ENCODE data around the gene PPME1.

PPME1 gene

DNA sequence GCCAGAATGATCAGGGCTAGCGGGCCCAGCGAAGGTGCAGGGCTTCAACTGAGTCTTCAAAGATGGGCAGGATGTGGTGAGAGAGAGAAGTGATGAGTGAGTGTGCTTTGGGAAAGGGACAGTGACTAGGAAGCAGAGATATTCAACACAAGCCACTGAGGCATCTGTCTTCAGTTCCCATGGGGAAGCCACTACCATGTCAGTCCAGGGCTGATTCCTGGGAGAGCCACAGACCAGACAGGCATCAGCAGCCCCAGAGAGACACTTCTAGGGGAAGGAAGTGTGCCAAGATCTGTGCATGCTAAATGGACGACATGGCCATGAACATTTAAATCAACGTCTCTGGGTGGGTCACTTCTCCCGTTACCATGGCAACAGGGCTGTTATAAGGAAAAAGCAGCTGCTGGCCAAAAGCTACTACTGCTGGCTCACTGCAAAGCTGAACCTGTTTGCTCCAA lies 111.9 kb downstream of the PPME1 start:
- DNase-seq (ENCODE audit: low spot score): no peak

DNA sequence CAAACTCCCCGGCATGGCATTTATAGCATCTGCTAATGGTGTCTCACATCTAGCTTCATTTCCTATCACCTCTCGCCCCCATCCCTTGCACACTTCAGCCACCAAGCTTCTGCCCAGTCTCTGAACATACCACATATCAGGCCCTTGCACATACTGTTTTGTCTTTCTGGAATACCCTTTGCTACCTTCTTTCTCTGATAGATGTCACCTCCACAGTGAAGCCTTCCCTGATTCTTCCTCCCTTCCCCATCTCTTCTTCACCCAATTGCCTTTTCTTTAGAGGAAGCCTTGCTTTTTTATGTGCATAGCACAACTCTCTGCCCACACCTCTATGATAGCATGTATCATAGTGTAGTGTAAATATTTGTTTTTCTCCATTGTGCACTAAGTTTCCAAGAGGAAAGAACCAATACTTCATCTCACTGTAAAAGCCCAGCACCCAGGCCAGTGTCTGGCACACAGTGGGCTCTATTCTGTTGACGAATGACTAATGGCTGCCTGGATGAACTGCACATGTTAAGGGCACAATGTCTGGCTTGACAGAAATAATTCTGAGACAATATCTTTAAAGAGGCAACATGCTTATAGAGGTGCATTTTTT lies 112.6 kb downstream of the PPME1 start:
- DNase-seq (ENCODE audit: low spot score): no peak

DNA sequence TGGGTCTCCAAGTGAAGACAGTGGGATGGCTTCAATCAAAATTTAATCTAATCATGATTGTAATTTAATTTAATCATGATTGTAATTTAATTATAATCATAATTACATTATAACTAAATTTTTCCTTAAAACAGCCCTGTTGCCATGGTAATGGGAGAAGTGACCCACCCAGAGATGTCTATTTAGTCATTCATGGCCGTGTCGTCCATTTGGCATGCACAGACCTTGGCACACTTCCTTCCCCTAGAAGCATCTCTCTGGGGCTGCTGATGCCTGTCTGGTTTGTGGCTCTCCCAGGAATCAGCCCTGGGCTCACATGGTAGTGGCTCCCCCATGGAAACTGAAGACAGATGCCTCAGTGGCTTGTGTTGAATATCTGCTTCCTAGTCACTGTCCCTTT lies 113.4 kb downstream of the PPME1 start:
- DNase-seq (ENCODE audit: low spot score): no peak

DNA sequence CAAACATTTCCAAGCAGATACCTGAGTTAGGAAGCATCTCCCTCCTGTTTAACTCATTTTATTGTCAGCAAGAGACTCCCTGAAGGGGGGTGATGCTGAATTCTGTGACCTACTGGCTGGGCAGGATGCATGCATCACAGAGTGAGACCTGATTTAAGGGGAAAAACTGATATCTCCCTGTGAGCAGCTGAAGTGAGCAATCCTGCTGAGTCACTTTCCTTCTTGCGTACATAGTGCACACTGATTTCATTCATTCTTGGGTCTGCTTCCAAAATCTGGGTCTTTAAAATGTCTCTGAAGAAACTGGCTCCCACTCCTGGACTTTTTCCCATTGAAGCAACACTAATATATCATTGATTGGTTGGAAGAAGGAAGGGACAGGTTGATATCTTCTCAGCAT lies 117.1 kb downstream of the PPME1 start:
- no peak for DNase-seq (ENCODE audit: low spot score)

DNA sequence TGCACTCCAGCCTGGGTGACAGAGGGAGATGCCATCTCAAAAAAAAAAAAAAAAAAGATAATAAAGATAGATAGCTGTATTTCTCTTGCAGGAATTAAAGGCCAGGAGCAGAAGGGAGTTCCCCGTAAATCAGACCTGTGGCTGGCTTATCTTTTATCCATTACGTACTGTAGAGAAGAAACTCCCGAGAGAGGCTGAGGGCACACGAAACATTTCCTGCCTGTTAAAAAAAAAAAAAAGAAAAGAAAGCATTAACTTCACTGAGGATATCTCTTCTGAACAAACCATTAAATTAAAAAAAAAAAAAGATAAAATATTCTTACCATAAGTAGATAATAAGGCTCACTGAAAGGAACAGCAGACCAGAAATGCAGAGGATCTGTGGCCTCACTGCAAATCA lies 117.8 kb downstream of the PPME1 start:
- no peak for DNase-seq (ENCODE audit: low spot score)

DNA sequence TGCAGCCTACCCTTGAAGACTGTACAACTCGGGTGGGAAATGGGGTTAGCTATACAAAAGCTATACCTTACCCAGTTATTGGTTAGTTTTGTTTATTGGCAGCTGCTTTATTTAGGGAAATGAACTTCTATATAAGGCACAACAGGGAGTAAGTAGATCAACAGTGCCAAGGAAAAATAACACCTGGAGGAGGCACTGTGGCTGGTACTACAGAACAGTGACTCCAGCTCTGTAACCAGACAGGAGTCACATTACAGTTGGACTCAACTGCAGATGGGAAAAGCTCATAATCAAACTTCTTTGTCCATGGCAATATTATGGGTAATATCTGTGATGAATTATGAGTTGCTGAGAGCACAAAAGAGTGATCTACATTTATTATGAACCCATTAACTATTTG lies 126.4 kb downstream of the PPME1 start:
- no peak for DNase-seq (ENCODE audit: low spot score)

DNA sequence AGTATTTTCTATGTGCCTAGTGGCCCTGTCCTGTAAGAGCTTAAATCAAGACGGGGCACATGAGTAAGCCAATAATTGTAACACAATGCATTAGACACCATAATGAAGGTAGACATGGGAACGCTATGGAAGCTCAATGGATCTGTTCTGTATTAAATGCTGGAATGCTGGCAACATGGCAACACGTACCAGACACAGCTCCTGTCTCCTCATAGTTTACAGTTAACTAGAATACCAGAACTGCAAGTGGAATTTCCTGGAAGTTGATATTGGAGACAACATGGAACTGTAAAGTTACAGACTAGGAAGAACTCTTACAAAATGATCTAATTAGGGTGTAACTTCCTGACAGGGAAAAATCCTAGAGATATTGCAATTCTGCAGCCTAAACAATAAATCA lies 127.9 kb downstream of the PPME1 start:
- DNase-seq (ENCODE audit: low spot score): no peak
